NCI-H748 (cell line): Measurements from ENCODE around the gene DCP1A.

Experiments
- DNase-seq: peaks from one replicate; lab custom pipeline; 2025; ENCODE audit not compliant: unreplicated experiment; lab: John Stamatoyannopoulos, UW

The DCP1A gene

DNA sequence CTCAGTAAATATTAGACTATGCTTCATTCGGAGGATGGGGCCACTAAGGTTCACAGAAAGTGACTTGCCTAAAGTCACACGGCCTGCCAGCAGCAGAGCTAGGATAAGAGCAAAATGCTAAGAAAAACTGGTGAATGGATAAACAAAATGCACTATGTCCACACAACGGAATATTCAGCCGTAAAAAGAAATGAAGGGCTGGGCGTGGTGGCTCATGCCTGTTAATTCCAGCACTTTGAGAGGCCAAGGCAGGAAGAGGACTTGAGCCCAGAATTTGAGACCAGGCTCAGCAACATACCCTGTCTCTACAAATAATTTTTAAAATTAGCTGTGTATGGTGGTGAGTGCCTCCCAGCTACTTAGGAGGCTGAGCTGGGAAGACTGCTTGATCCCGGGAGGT lies 99.2 kb downstream of the DCP1A start:
- no peak for DNase-seq

DNA sequence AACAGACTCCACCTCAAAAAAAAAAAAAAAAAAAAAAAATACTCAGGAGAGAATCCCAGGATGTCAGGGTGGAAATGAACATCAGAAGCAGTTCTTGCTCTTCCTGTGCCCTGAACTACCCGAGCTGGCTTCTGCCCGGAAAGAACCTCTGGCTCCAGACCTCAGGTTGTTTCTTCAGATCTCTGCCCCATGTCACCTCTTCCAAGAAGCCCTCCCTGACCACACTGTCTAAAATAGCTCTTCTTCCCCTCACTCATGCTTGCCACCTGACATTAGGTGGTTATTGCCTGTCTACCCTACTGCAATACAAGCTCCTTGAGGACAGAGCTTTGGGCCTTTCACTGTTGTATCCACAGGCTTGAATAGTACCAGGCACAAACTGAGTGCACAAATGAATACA lies 99.7 kb downstream of the DCP1A start:
- DNase-seq: no peak

DNA sequence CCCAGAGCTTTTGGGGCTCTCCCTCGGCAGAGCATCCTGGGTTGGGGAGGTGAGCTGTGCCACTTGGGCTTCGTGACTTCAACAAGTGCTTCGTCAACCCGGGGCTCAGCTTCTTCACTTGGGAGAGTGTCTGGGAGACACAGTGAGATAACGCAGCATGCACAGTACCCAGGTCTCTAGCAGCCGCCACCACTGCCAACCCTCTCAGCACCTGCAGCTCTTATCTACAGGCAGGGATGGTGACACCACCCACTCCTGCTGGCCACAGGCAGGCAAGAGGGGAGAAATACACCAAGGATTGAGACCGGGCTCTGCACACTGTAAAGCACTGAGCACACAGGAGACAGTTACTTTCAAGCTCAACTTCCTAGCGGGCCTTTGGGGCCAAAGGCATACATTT lies 103.1 kb downstream of the DCP1A start:
- no peak for DNase-seq

DNA sequence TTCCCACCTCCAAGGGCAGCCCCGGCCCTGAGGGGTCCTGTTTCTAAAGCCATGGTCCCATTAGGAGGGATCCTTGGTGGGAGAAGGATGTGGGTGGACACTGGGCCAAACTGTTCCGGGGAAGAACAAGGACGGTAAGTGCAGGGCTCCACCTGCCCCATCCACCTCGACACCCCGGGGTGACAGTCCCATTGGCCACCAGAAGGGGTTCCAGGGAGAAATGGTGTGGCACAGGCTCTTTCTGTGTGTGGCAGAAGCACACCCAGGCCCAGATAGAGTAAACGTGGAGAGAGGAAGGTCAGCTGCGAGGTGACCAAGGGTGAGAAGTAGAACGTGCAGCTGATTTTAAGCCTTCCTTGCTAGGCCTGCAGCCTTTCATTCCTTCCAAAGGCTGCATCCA lies 103.6 kb downstream of the DCP1A start:
- DNase-seq: no peak

DNA sequence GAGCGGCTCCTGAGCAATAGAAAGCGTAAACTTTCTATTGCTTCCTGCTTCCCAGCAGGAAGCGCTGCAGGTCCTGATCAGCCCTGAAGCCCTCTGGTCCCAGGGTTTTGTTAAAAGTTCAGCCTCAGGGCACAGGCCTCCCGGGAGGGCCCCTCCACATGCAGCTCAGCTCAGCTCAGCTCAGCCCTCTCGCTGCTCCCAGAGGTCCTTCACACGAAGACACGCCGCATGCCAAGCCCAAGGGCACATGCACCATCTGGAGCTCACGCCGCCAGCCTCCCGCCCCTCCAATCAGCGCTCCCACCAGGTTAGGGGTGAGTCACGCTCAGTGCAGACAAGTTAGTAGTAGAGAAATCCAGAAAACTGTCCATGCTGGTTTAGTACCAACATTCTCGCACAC lies 104.2 kb downstream of the DCP1A start:
- DNase-seq: no peak

DNA sequence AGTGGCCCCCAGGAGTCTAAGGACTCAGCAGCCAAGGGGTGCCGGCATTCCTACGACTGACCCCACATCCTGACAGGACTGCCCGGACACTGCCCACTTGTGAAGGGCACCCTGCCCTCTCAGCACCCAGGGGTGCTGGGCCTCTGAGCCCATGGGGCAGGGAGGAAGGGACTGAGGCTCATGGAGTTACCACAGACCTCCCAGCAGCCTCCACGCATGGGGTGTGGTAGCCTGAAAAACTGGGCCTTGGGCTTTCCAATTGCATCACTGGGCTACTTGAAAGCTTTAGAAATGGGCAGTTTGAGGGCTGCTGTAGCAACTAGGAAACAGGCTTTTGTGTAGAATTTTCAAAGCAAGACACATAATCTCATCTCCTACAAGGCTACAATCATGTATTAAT lies 104.7 kb downstream of the DCP1A start:
- DNase-seq: no peak

DNA sequence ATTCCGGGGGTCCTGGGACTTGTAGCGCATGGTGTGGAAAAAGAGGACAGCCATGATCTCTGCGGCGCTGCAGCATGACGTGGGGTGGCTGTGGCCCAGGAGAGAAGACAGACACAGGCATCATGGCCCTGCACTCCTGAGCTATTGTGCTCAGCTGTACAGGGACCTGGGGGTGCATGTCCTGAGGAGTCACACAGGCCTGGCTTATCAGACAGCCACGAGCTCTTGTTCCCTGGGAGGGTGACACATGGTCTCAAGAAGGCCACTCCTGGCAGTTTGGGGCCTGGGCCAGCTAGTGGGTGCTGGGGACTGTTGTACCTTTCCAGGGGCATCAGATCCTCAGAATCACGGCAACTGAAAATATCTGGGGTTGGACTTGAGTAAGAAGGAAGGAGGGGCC lies 105.2 kb downstream of the DCP1A start:
- DNase-seq: no peak

DNA sequence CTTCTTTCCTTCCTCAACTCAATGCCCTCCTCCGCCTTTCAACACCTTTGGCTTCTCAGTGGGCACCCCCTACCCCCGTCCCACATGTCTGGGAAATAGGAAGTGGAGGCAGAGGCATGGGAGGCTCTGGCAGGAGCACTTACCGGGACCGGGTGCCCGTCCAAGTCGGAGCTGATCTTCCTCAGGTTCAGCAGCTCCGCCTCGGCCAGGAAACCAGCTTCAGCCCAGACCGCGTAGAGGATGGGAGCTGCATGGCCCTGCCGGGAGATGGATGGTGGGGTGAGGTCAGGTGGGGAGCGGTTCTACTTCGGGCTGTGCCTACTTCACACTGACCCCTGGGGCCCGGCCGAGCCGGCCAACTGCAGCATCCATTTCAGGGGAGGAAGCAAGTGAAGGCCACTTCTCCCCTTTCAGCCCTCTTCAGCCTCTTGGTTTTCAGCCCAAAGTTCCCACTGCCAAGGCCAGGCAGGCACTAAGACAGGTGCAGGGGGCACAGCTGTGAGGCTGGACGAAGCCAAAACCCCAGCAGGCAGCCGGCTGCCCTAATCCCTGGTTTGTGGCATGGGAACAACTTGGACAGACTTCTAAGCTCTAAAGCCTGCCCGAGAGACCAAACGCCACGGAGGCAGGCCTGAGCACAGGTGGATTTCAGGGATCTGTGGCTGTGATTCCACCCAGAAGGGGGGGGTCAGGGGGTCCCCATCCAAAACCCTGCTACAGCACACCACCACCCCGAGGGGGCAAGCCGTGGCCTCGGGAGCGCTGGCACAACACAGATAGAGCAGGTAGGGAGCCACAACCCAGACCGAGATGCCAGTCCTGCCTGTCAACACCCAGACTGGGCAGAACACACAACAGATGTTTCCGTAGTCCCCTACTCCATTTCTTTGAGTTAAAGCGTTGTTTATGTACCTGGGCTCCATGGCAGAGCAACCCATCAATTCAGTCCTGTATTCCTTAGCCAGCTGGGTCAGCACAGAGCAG lies 106.1 kb downstream of the DCP1A start:
- no peak for DNase-seq

DNA sequence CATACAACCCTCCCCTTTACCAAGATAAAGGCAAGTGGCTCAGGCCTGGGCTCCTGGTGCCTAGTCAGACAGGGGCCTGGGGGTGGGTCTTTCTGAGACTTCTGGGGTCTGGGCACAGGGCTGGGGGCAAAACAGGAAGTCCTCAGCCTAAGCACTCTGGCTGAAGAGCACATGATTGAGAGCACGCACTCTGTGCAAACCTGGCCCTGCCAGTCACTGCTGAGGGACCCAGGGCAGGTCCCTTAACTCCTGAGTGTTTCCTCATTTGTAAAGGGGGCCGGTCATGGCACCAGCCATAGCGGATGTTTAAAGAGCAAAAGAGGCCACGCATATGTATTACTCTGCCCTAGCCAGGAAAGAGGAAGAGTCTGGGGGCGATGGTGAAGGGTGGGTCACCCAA lies 107.5 kb downstream of the DCP1A start:
- DNase-seq: no peak

DNA sequence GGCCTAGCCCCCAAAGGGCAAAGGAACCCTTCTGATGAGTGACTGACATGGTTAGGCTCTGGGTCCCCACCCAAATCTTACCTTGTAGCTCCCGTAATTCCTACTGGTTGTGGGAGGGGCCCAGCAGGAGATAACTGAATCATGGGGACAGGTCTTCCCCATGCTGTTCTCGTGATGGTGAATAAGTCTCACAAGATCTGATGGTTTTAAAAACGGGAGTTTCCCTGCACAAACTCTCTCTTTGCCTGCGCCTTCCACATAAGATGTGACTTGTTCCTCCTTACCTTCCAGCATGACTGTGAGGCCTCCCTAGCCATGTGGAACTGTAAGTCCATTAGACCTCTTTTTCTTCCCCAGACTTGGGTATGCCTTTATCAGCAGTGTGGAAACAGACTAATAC lies 108.5 kb downstream of the DCP1A start:
- no peak for DNase-seq

DNA sequence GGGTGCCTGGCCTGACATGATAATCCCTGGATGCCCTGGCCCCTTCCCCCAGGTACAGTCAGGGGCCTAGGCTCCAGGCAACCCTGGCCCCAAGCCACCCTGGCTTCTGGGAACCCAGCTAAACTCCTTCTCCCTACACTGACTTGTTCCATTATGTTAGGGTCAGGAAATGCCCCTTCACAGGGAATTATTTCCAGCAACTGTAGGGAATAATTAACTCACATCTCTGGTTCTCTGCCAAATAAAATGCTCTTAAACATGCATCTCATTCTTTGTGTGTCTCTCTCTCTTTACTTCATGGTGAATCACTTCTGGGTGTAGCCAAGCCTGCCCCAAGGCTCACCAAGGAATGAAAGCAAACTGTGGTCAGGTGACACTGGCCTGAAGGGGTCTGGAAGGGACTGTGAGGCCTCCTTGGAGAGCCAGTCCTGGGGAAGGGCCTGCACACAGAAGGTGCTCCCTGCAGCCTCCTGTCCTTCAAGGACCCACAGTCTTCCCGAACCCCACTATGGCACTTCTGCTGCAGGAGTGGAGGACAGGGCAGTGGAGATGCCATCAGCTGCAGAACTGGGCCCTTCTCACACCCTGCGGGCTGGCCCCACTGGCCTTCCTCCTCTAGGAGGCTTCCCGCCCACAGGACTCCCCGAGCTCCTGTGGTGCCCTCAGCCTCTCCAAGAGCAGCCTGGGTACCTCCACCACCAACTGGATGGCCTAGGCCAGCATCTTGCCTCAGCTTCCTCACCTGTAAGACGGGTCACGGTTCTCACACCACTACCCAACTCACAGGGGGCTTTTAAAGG lies 109.1 kb downstream of the DCP1A start:
- no peak for DNase-seq

DNA sequence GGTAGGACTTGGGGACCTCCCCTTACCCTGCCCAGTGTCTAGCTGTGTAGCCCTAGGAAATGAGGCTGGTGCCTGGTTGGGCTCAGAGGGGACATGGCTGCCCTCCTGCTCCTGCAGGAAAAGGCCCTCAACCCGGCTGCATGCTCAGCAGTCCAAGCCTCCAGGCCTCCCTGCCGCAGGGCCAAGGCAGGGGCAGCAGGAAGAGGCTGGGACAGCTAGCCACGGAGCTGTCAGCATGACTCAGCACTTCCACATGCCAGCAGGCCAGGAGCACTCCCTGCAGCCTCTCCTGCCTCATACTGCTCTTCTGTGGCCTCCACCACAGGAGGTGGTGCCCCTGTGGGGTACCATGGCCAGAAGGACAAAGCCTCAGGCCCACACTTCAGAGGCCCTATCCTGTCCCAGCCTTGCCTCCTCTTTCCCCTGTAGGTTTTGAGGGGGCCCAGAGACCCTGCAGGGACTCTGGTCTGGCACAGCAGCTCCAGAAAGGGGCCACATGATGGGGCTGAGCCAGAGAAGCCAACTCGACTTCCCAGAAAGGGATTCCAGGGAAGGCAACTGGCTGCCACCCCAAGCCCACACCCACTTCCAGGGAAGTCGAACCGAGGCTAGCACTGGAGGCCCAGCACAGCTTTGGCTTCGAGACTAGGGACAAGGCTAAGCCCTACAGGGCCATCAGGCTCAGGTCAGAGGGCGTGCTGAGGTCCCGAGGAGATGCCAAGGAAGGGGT lies 111.1 kb downstream of the DCP1A start:
- DNase-seq: no peak

DNA sequence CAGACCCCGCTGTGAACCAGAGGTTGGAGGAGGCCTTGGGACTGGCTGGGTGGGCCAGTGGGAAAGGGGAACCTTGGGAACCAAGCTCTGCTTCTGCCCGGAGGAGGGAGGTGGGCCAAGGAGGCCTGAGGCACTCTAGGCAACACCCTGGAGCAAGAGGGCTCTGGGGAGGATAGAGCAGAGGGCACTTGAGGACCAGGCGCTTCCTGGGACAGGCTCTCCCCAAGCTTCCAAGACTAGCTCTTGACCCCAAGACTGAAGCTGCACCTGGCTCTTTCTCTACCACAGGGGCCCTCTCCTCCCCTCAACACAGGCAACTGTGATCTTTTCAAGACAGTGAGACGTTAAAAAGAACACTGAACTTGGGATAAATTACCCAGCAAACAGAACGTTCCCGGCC lies 111.8 kb downstream of the DCP1A start:
- no peak for DNase-seq

DNA sequence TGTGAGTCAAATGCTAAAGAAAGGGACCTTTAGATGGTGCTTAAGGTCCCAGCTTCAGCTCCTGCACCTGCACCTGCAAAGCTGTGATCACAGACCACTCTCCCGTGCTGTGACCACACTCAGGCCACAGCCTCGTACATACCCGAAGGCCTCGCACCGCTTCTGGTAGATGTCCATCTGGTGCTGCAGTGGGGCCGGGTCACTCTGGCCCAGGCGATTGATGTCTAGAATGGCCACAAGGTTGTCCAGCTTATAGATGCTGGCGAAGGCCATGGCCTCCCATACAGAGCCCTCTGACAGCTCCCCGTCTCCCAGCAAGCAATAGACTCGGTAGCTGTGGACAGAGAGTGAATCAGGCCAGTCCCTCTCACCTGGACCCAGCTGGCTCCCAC lies 112.5 kb downstream of the DCP1A start:
- no peak for DNase-seq

DNA sequence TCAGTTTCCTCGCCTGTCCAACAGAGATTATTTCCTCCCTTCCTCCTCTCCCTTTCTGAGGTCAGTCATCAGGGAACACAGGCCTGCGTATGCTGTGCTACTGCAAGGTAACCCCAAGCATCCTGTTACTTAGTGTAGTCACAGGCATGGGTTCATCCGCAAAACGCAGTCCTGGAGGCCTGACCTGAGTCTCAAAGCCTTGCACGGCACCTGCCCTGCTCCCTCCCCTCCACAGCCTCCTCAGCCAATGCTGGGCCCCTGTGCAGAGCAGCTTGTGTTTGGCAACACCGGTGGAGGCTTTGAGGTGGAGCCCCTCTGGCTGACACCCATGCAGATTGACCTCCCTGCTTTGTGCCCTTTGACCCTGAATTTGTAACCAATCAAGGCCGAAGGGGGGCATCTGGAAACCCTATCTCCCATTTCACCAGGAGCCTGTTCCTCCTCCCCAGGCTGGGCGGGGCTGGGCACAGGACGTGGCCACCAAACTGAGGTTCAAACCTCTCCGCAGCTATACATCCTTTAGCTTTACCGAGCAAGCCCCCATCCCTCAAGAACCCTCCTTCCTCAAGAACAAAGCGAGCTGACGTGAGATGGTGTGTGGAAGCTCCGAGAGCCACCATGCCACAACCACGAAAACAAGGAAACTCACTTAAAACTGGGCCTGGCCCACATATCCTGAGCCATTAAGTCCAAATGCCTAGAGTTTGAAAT lies 113.1 kb downstream of the DCP1A start:
- no peak for DNase-seq
